PC-9 (cell line): ENCODE results near the gene SRC. TPM values are rescaled to one million over a fixed set of nuclear protein-coding genes. Genes with fewer than 3 reads are reported as not detected.

ENCODE experiments used
- BruUV-seq: library from RNA; stranded (reverse); fragments of 400-500 nt; replicated peaks from 2 replicates; lab custom pipeline; 2021; lab: Mats Ljungman, UMichigan
- CTCF ChIA-PET: fragments of 300-600 bp; sonication (Branson Sonifier 250); formaldehyde crosslinking; loops from one replicate; lab custom pipeline; 2022; ENCODE audit warnings: antibody characterized with exemption; lab: Charles Lee
- POLR2A ChIA-PET: fragments of 300-600 bp; sonication (Branson Sonifier 250); formaldehyde crosslinking; loops from one replicate; lab custom pipeline; 2022; ENCODE audit warnings: antibody characterized with exemption; ENCODE audit not compliant: unreplicated experiment; lab: Charles Lee
- DNase-seq, 2 experiments: peaks; one replicate each; pipeline versions ENCODE4 v3.0.0 to v3.0.0-alpha.2; 2015 to 2022; ENCODE audit warnings: mixed read lengths in 1 of 2
- H2AFZ ChIP-seq: fragments of 200-600 bp; sonication (generic); 2 replicates; pipeline ENCODE4 v1.8.1; 2017; ENCODE audit warnings: antibody characterized with exemption
- H3F3A ChIP-seq: fragments of 200-600 bp; sonication (generic); 2 replicates; pipeline ENCODE4 v1.8.1; 2017; ENCODE audit warnings: antibody characterized with exemption, mild to moderate bottlenecking, low read depth; ENCODE audit not compliant: insufficient read depth
- H3K27ac ChIP-seq: fragments of 200-600 bp; sonication (generic); 2 replicates; pipeline ENCODE4 v1.6.1; 2016; ENCODE audit warnings: mixed run types
- H3K27me3 ChIP-seq: fragments of 200-600 bp; sonication (generic); 2 replicates; pipeline ENCODE4 v1.6.1; 2016; ENCODE audit warnings: low read depth, mixed run types; ENCODE audit not compliant: insufficient read depth
- H3K36me3 ChIP-seq: fragments of 200-600 bp; sonication (generic); 2 replicates; pipeline ENCODE4 v1.6.1; 2016; ENCODE audit warnings: low read depth, mixed run types
- H3K4me1 ChIP-seq: fragments of 200-600 bp; sonication (generic); replicated peaks from 2 replicates; pipeline ENCODE4 v1.6.1; 2016; ENCODE audit warnings: mixed run types; ENCODE audit not compliant: insufficient read depth
- H3K4me2 ChIP-seq: fragments of 200-600 bp; sonication (generic); 2 replicates; pipeline ENCODE4 v1.6.1; 2017; ENCODE audit warnings: mixed run types
- H3K4me3 ChIP-seq: fragments of 200-600 bp; sonication (generic); 2 replicates; pipeline ENCODE4 v1.6.1; 2016; ENCODE audit warnings: mixed run types
- H3K79me2 ChIP-seq: fragments of 200-600 bp; sonication (generic); 2 replicates; pipeline ENCODE4 v1.6.1; 2017; ENCODE audit warnings: low read depth, mixed run types
- H3K9me2 ChIP-seq: fragments of 200-600 bp; sonication (generic); 2 replicates; pipeline ENCODE4 v1.8.1; 2017; ENCODE audit warnings: mild to moderate bottlenecking; ENCODE audit not compliant: insufficient read depth
- H3K9me3 ChIP-seq: fragments of 200-600 bp; sonication (generic); 2 replicates; pipeline ENCODE4 v1.8.1; 2016; ENCODE audit warnings: low read depth; ENCODE audit not compliant: insufficient read depth
- H4K20me1 ChIP-seq: fragments of 200-600 bp; sonication (generic); 2 replicates; pipeline ENCODE4 v1.8.1; 2017; ENCODE audit not compliant: insufficient read depth
- EZH2 ChIP-seq: fragments of 200-600 bp; sonication (generic); IDR thresholded peaks from 2 replicates; pipeline ENCODE4 v1.8.0; 2017; ENCODE audit warnings: antibody characterized with exemption, low read depth
- intact Hi-C: fragments of 100-400 bp; cut with micrococcal nuclease; formaldehyde crosslinking; loops from one replicate; pipeline ENCODE4 v1.10.0; 2022; ENCODE audit not compliant: unreplicated experiment
- total RNA-seq: library from RNA; stranded (reverse); gene quantifications from 2 replicates; pipeline ENCODE4 v1.2.3, GENCODE V29; 2021
- TF ChIP-seq, protein P1 (sequence below): fragments of 200-600 bp; sonication (generic); conservative IDR thresholded peaks from 2 replicates; pipeline ENCODE4 v1.6.1; 2017; ENCODE audit warnings: mixed run types, antibody characterized with exemption, mild to moderate bottlenecking, moderate library complexity

Gene SRC
- total RNA-seq, 1 experiment from 2014 or later = 58.4 TPM

DNA sequence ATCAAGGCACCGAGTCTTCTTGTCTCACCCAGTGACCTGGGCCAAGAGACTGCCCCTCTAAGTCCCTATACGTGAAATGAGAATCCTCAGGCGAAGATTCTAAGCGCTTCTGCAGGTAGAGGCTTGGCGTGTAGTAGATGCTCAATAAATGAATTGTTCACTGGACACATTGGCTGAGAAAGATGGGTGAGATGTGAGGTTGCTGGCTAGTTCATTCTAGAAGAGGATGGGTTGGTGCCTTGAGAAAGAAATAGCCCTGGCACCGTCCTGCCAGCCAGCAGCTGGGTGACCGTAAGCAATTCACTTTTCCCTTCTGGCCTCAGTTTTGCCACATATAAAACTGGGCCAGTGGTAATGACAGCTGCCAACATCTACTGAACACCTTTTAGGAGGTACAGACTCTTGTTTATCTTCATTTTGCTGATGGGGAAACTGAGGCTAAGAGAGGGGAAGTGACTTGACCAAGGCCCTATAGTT is 1.4 kb downstream of the SRC start:
- Histone ChIP-seq H3K4me1 (peaks cover 26% of the 10 kb centered on the region), H3F3A (peaks cover 39% of the 10 kb centered on the region; the same call in 1 of the 2 replicates), H3K79me2 (0 out of 2 replicates have a peak, but pooled peaks cover 5% of the 10 kb centered on the region), H2AFZ (no peak overlapping the region), H3K27me3 (no peaks in the 10 kb centered on the region), H4K20me1 (no peaks in the 10 kb centered on the region), H3K9me2 (no peaks in the 10 kb centered on the region), H3K9me3 (no peaks in the 10 kb centered on the region), H3K36me3 (no peaks in the 10 kb centered on the region), H3K27ac (no peak overlapping the region), H3K4me3 (no peak overlapping the region), H3K4me2 (peak overlapping the region; percentile 19; the same call in 1 of the 2 replicates)
- ChIA-PET CTCF (no interaction called here), POLR2A (interaction anchor here (0.6 kb wide), 1 partner anchor 1059 kb away, joined by 3 read pairs; no protein-coding TSS in a partner anchor)
- BruUV-seq = no TSS peak
- DNase-seq = no peak
- TF ChIP-seq, protein P1, sequence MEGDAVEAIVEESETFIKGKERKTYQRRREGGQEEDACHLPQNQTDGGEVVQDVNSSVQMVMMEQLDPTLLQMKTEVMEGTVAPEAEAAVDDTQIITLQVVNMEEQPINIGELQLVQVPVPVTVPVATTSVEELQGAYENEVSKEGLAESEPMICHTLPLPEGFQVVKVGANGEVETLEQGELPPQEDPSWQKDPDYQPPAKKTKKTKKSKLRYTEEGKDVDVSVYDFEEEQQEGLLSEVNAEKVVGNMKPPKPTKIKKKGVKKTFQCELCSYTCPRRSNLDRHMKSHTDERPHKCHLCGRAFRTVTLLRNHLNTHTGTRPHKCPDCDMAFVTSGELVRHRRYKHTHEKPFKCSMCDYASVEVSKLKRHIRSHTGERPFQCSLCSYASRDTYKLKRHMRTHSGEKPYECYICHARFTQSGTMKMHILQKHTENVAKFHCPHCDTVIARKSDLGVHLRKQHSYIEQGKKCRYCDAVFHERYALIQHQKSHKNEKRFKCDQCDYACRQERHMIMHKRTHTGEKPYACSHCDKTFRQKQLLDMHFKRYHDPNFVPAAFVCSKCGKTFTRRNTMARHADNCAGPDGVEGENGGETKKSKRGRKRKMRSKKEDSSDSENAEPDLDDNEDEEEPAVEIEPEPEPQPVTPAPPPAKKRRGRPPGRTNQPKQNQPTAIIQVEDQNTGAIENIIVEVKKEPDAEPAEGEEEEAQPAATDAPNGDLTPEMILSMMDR = no peak
- TF ChIP-seq EZH2 = no peak
- intact Hi-C loops = loop anchor here (2.0 kb wide), 1 partner anchor 53 kb away; no protein-coding TSS in a partner anchor

DNA sequence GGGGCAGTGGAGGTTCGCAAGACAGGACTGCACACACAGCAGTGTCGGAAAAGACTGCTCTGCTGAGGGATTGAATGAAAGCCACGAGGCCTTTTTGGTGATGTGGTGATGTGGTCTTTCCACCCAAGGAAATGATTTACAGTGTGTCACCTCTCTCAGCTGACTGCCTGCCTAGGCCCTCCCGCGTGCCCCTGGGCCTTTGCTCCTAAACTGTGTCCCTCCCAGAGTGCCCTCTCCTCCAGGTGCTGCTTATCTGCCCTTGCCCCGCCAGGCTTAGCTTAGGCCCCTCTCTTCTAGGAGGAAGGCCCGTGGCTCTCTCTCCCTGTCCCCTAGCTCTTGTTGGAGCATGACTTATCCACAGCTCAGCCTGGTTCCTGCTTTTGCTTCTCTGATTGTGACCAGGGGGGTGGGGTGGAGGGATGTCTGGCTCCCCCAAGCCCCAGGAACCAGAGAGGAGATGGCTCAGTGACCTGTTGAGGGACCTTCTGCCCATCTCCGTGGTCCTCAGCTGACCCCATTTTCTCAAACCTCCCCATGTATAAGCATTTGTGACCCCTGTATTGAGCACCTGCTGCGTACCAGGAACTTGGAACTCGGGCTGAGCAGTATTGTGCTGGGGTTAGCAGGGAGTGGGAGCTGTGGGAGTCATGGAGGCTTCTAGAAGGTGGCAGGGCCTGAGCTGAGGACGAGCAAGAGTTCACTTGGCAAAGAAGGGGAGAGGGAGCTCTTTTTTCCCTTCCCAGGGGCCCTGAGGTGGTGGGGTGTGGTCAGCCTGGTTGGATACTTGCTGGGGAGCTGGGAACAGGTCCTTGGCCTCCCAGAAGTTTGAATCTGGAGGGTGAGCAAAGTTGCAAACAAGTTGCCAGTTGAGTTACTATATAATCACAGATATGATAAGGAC is 2.2 kb downstream of the SRC start:
- no peaks in the 10 kb centered on the region for H3K27me3 ChIP-seq
- H3K9me2 ChIP-seq = no peaks in the 10 kb centered on the region
- peaks cover 22% of the 10 kb centered on the region for H3K4me1 ChIP-seq
- H3K36me3 ChIP-seq = no peaks in the 10 kb centered on the region
- intact Hi-C loops = loop anchor here (2.0 kb wide), 1 partner anchor 53 kb away; no protein-coding TSS in a partner anchor
- H3K79me2 ChIP-seq = 0 out of 2 replicates have a peak, but pooled peaks cover 5% of the 10 kb centered on the region
- no peaks in the 10 kb centered on the region for H3K9me3 ChIP-seq
- POLR2A ChIA-PET = interaction anchor here (0.6 kb wide), 1 partner anchor 1058 kb away, joined by 3 read pairs; no protein-coding TSS in a partner anchor
- TF ChIP-seq EZH2 = no peak
- TF ChIP-seq, protein P1 = no peak
- peaks cover 36% of the 10 kb centered on the region; the same call in 1 of the 2 replicates for H3F3A ChIP-seq
- H3K27ac ChIP-seq = no peak overlapping the region
- no peaks in the 10 kb centered on the region; the same call in 1 of the 2 replicates for H4K20me1 ChIP-seq
- TSS peak; percentile 49 for BruUV-seq
- no peak overlapping the region for H3K4me2 ChIP-seq
- no peak overlapping the region for H2AFZ ChIP-seq
- no peak for DNase-seq
- CTCF ChIA-PET = interaction anchor here (0.6 kb wide), 1 partner anchor 35 kb away, joined by 4 read pairs; no protein-coding TSS in a partner anchor
- no peak overlapping the region for H3K4me3 ChIP-seq

DNA sequence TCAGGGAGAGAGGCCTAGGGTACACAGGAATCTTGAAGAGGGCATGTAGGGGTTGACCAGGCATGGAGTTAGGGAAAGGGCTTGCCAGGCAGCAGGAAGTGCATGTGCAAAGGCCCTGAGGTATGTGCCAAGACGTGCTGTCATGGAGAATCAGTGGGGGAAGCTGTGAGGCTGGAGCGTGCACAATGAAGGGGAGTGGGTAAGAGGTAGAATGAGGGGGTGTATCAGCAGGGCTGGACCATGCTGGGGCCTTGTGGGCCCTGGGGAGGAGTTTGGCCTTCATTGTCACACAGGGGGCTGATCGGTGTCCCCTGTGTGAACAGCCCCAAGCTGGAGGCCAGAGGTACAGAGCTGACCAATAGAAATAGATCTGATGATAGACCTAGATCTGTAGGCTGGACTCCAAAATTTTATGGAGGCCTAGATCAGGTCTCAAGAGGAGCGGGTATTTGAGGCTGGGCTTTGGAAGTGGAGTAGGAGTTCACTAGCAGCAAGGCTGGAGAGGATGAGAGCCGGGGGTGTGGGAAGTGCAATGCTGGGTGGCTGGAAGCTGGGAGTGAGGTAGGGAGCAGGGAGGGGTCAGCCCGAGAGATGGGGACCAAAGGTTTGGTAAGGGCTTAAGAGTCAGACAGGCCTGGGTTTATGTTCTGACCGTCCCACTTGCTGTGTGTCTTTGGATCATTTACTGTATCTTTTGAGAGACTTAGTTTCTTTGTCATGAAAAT is 3.0 kb downstream of the SRC start:
- CTCF ChIA-PET = interaction anchor here (0.6 kb wide), 1 partner anchor 35 kb away, joined by 4 read pairs; no protein-coding TSS in a partner anchor

More for the DNA sequence above, 3.0 kb downstream of the SRC start:
- POLR2A ChIA-PET = no interaction called here
- Histone ChIP-seq H3K36me3 (no peaks in the 10 kb centered on the region), H3K4me3 (no peak overlapping the region), H2AFZ (no peak overlapping the region), H3K9me2 (no peaks in the 10 kb centered on the region), H3K4me1 (peaks cover 14% of the 10 kb centered on the region), H3K9me3 (no peaks in the 10 kb centered on the region), H3F3A (peaks cover 28% of the 10 kb centered on the region; the same call in 1 of the 2 replicates), H3K79me2 (0 out of 2 replicates have a peak, but pooled peaks cover 5% of the 10 kb centered on the region), H4K20me1 (peaks cover 2% of the 10 kb centered on the region; the same call in 1 of the 2 replicates), H3K27me3 (no peaks in the 10 kb centered on the region), H3K27ac (no peak overlapping the region), H3K4me2 (no peak overlapping the region)
- BruUV-seq = no TSS peak
- no peak for DNase-seq
- intact Hi-C loops = no loop called here
- TF ChIP-seq EZH2 = no peak
- TF ChIP-seq, protein P1 = no peak
